ENCODE results near the gene C19orf25. TPM values are rescaled to one million over a fixed set of nuclear protein-coding genes. Genes with fewer than 3 reads are reported as not detected.
A peak's percentile ranks its signal among the peaks of the same experiment; 100 is the strongest.

Gene C19orf25
- total and polyA plus RNA-seq, 9 of the 15 experiments (the other 6 are each of a cell fraction or from before 2014, with no cell fraction given) = 0.79 to 96.0 (median 36.1) TPM

DNA sequence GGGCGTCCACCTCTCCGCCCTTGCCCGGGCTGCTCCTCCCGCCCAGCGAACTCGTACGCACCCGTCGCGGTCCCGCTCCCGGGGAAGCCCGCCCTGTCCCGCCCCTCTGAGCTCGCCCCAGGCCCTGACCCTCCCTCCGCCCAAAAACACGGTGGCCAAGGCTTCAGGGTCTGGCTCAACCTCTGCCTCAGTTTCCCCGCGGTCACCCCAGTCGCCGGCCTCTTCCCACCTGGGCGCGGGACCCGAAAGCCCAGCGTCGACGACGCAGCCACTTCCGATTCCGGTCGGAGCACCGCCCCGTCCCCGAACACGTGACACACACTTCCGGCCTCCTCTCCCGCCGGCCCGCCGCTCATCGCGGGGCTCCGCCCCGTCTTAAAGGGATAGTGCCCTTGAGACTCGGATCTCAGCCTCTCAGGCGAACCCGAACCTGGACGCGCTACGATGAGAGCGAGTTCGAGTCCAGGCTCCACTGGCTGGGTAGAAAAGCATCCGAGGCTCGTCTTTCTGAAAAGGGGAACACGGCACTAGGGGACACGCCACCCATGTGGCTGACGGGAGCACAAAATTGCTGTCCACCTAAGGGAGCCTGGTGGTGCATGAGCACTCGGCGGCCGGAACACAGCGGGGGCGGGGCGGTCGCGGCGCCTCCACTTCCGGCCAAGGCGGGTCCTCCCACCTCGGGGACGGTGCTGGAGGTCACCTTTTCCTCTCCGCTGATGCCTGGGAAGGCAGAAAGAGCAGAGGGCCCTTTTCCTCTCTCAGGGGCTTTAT, at the start of gene C19orf25 (continued):
- TF ChIP-seq GABPB1 (CRISPR knock-in tag; IDR thresholded peaks at IDR 0.05) (peak; percentile 92), KDM1A (IDR thresholded peaks at IDR 0.05) (peak in 1 of 2 experiments; percentile 63; a peak in 1 of 4 replicates), FOXP1 (CRISPR knock-in tag; IDR thresholded peaks at IDR 0.05) (peak; percentile 90; the same call in 1 of the 2 replicates), SAP30 (IDR thresholded peaks at IDR 0.05; ENCODE audit: borderline replicate concordance, insufficient read depth, low read depth, low read length, poor library complexity, severe bottlenecking) (peak; percentile 10), ZKSCAN1 (IDR thresholded peaks at IDR 0.05; ENCODE audit: low read depth, low read length) (peak; percentile 76), HOXB6 (CRISPR knock-in tag; IDR thresholded peaks at IDR 0.05; ENCODE audit: borderline replicate concordance) (no peak), ZNF121 (CRISPR knock-in tag; conservative IDR thresholded peaks at IDR 0.05) (0 out of 2 replicates have a peak, but pooled peaks have one; percentile 39), TOE1 (IDR thresholded peaks at IDR 0.05; ENCODE audit: borderline replicate concordance) (peak; percentile 99), TOE1 (CRISPR knock-in tag; IDR thresholded peaks at IDR 0.05; ENCODE audit: borderline replicate concordance, low read depth) (no peak), MYC (IDR thresholded peaks at IDR 0.05; ENCODE audit: low read depth, low read length) (peak; percentile 82), MYC (CRISPR knock-in tag; IDR thresholded peaks at IDR 0.05; ENCODE audit: borderline replicate concordance, low read depth) (peak; percentile 51; the same call in 1 of the 2 replicates), POLR2AphosphoS5 (IDR thresholded peaks at IDR 0.05; ENCODE audit: control insufficient read depth, insufficient read depth, low read depth, low read length) (peak; percentile 74; the same call in 1 of the 2 replicates)
- TF ChIP-seq, protein P1, sequence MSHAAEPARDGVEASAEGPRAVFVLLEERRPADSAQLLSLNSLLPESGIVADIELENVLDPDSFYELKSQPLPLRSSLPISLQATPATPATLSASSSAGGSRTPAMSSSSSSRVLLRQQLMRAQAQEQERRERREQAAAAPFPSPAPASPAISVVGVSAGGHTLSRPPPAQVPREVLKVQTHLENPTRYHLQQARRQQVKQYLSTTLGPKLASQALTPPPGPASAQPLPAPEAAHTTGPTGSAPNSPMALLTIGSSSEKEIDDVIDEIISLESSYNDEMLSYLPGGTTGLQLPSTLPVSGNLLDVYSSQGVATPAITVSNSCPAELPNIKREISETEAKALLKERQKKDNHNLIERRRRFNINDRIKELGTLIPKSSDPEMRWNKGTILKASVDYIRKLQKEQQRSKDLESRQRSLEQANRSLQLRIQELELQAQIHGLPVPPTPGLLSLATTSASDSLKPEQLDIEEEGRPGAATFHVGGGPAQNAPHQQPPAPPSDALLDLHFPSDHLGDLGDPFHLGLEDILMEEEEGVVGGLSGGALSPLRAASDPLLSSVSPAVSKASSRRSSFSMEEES (CRISPR knock-in tag; IDR thresholded peaks at IDR 0.05) = peak; percentile 98
- TF ChIP-seq, protein P2, sequence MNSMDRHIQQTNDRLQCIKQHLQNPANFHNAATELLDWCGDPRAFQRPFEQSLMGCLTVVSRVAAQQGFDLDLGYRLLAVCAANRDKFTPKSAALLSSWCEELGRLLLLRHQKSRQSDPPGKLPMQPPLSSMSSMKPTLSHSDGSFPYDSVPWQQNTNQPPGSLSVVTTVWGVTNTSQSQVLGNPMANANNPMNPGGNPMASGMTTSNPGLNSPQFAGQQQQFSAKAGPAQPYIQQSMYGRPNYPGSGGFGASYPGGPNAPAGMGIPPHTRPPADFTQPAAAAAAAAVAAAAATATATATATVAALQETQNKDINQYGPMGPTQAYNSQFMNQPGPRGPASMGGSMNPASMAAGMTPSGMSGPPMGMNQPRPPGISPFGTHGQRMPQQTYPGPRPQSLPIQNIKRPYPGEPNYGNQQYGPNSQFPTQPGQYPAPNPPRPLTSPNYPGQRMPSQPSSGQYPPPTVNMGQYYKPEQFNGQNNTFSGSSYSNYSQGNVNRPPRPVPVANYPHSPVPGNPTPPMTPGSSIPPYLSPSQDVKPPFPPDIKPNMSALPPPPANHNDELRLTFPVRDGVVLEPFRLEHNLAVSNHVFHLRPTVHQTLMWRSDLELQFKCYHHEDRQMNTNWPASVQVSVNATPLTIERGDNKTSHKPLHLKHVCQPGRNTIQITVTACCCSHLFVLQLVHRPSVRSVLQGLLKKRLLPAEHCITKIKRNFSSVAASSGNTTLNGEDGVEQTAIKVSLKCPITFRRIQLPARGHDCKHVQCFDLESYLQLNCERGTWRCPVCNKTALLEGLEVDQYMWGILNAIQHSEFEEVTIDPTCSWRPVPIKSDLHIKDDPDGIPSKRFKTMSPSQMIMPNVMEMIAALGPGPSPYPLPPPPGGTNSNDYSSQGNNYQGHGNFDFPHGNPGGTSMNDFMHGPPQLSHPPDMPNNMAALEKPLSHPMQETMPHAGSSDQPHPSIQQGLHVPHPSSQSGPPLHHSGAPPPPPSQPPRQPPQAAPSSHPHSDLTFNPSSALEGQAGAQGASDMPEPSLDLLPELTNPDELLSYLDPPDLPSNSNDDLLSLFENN (IDR thresholded peaks at IDR 0.05; ENCODE audit: low read depth in 2 of 2, low read length in 2 of 2) = no peak
- TF ChIP-seq, protein P3, sequence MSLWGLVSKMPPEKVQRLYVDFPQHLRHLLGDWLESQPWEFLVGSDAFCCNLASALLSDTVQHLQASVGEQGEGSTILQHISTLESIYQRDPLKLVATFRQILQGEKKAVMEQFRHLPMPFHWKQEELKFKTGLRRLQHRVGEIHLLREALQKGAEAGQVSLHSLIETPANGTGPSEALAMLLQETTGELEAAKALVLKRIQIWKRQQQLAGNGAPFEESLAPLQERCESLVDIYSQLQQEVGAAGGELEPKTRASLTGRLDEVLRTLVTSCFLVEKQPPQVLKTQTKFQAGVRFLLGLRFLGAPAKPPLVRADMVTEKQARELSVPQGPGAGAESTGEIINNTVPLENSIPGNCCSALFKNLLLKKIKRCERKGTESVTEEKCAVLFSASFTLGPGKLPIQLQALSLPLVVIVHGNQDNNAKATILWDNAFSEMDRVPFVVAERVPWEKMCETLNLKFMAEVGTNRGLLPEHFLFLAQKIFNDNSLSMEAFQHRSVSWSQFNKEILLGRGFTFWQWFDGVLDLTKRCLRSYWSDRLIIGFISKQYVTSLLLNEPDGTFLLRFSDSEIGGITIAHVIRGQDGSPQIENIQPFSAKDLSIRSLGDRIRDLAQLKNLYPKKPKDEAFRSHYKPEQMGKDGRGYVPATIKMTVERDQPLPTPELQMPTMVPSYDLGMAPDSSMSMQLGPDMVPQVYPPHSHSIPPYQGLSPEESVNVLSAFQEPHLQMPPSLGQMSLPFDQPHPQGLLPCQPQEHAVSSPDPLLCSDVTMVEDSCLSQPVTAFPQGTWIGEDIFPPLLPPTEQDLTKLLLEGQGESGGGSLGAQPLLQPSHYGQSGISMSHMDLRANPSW (CRISPR knock-in tag; IDR thresholded peaks at IDR 0.05) = 0 out of 2 replicates have a peak, but pooled peaks have one; percentile 79
- TF ChIP-seq, protein P4, sequence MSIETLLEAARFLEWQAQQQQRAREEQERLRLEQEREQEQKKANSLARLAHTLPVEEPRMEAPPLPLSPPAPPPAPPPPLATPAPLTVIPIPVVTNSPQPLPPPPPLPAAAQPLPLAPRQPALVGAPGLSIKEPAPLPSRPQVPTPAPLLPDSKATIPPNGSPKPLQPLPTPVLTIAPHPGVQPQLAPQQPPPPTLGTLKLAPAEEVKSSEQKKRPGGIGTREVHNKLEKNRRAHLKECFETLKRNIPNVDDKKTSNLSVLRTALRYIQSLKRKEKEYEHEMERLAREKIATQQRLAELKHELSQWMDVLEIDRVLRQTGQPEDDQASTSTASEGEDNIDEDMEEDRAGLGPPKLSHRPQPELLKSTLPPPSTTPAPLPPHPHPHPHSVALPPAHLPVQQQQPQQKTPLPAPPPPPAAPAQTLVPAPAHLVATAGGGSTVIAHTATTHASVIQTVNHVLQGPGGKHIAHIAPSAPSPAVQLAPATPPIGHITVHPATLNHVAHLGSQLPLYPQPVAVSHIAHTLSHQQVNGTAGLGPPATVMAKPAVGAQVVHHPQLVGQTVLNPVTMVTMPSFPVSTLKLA (conservative IDR thresholded peaks at IDR 0.05) = peak; percentile 95 to 96

Data from K562 (cell line).